GM18519 (cell line): ENCODE results near the gene FAM114A2.

ENCODE experiments used
- ATAC-seq: cut with Tn5 transposase; IDR thresholded peaks from one replicate; pipeline ENCODE4 v1.9.1; 2021; ENCODE audit warnings: mild to moderate bottlenecking, moderate library complexity; ENCODE audit not compliant: unreplicated experiment, low FRiP score

Gene FAM114A2

GRCh38 chr5:153991168-153991567 lies 47.5 kb downstream of the FAM114A2 start:
- no peak for ATAC-seq

GRCh38 chr5:153988510-153988909 lies 50.2 kb downstream of the FAM114A2 start:
- no peak for ATAC-seq

- ATAC-seq = no peak
Measured at GRCh38 chr5:153987301-153987700, 51.4 kb downstream of the FAM114A2 start.

GRCh38 chr5:153985498-153985897 lies 53.2 kb downstream of the FAM114A2 start:
- no peak for ATAC-seq

- no peak for ATAC-seq
Measured at GRCh38 chr5:153983885-153984284, 54.8 kb downstream of the FAM114A2 start.

- ATAC-seq = no peak
Measured at GRCh38 chr5:153981905-153982605, 56.7 kb downstream of the FAM114A2 start.

GRCh38 chr5:153979028-153979783 lies 59.5 kb downstream of the FAM114A2 start:
- ATAC-seq = no peak

GRCh38 chr5:153974813-153975163 lies 63.9 kb downstream of the FAM114A2 start:
- no peak for ATAC-seq

- peak; percentile 56 for ATAC-seq
Measured at GRCh38 chr5:153974131-153974812, 64.4 kb downstream of the FAM114A2 start.

- no peak for ATAC-seq
Measured at GRCh38 chr5:153972240-153972639, 66.5 kb downstream of the FAM114A2 start.

- ATAC-seq = no peak
Measured at GRCh38 chr5:153970496-153970895, 68.2 kb downstream of the FAM114A2 start.

GRCh38 chr5:153969563-153969895 lies 69.2 kb downstream of the FAM114A2 start:
- ATAC-seq = no peak

- ATAC-seq = no peak
Measured at GRCh38 chr5:153968761-153969562, 69.7 kb downstream of the FAM114A2 start.

GRCh38 chr5:153964880-153965645 lies 73.6 kb downstream of the FAM114A2 start:
- ATAC-seq = no peak

GRCh38 chr5:153964191-153964879 lies 74.4 kb downstream of the FAM114A2 start:
- ATAC-seq = no peak

- ATAC-seq = no peak
Measured at GRCh38 chr5:153960269-153961215, 78.2 kb downstream of the FAM114A2 start.

GRCh38 chr5:153959134-153959957 lies 79.4 kb downstream of the FAM114A2 start:
- no peak for ATAC-seq

- ATAC-seq = no peak
Measured at GRCh38 chr5:153957205-153957604, 81.5 kb downstream of the FAM114A2 start.
